GM23338 (cell line): Measurements from ENCODE around the gene IGSF21.

ENCODE experiments used
- EZH2 ChIP-seq: fragments of 200-600 bp; sonication (generic); IDR thresholded peaks from one replicate; pipeline ENCODE4 v1.8.0; 2017; ENCODE audit warnings: antibody characterized with exemption, mild to moderate bottlenecking, low read depth; ENCODE audit not compliant: unreplicated experiment
- EZH2phosphoT487 ChIP-seq: fragments of 200-600 bp; sonication (generic); IDR thresholded peaks from one replicate; pipeline ENCODE4 v1.8.1; 2018; ENCODE audit warnings: antibody characterized with exemption; ENCODE audit not compliant: unreplicated experiment
- JUNB ChIP-seq: IDR thresholded peaks from one replicate; pipeline ENCODE4 v1.6.1; 2016; ENCODE audit warnings: antibody characterized with exemption; ENCODE audit not compliant: unreplicated experiment
- POLR2AphosphoS5 ChIP-seq: IDR thresholded peaks from 2 replicates; pipeline ENCODE4 v1.6.1; 2016; ENCODE audit warnings: antibody characterized with exemption, low read depth
- TF ChIP-seq, protein P1 (sequence below), 2 experiments: fragments of 200-600 bp in 1 of 2; sonication (generic) in 1 of 2; conservative IDR thresholded peaks; 2 replicates each; pipeline versions ENCODE4 v1.5.1 to v1.6.1; 2016 to 2017; ENCODE audit warnings: antibody characterized with exemption in 2 of 2, low read depth in 2 of 2, mild to moderate bottlenecking in 2 of 2, moderate library complexity in 1 of 2
- TF ChIP-seq, protein P2 (sequence below): IDR thresholded peaks from one replicate; pipeline ENCODE4 v1.6.1; 2018; ENCODE audit warnings: antibody characterized with exemption; ENCODE audit not compliant: unreplicated experiment

DNA sequence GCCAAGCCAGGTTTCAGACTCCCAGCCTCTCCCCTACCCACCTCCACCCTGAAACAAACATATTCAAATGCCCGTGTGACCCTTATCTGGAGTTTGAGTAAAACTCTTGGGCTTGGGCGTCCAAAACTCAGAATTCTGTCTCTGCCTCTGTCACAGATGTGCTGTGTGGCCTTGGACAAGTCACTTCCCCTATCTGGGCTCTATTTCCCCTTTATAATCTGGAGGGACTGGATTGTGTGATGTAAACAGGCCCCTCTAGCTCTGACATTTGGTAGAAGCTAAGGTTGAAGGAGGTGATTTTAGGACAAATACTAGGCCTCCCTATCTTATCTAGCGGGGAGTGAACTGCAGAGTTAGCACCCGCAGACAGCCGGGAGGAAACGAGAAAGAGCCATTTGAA is 67.5 kb downstream of the IGSF21 start:
- TF ChIP-seq, protein P1, sequence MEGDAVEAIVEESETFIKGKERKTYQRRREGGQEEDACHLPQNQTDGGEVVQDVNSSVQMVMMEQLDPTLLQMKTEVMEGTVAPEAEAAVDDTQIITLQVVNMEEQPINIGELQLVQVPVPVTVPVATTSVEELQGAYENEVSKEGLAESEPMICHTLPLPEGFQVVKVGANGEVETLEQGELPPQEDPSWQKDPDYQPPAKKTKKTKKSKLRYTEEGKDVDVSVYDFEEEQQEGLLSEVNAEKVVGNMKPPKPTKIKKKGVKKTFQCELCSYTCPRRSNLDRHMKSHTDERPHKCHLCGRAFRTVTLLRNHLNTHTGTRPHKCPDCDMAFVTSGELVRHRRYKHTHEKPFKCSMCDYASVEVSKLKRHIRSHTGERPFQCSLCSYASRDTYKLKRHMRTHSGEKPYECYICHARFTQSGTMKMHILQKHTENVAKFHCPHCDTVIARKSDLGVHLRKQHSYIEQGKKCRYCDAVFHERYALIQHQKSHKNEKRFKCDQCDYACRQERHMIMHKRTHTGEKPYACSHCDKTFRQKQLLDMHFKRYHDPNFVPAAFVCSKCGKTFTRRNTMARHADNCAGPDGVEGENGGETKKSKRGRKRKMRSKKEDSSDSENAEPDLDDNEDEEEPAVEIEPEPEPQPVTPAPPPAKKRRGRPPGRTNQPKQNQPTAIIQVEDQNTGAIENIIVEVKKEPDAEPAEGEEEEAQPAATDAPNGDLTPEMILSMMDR (conservative IDR thresholded peaks at IDR 0.05; ENCODE audit: low read depth in 2 of 2) = no peak
- TF ChIP-seq EZH2phosphoT487 (no peak), POLR2AphosphoS5 (no peak), EZH2 (no peak), JUNB (no peak)
- TF ChIP-seq, protein P2, sequence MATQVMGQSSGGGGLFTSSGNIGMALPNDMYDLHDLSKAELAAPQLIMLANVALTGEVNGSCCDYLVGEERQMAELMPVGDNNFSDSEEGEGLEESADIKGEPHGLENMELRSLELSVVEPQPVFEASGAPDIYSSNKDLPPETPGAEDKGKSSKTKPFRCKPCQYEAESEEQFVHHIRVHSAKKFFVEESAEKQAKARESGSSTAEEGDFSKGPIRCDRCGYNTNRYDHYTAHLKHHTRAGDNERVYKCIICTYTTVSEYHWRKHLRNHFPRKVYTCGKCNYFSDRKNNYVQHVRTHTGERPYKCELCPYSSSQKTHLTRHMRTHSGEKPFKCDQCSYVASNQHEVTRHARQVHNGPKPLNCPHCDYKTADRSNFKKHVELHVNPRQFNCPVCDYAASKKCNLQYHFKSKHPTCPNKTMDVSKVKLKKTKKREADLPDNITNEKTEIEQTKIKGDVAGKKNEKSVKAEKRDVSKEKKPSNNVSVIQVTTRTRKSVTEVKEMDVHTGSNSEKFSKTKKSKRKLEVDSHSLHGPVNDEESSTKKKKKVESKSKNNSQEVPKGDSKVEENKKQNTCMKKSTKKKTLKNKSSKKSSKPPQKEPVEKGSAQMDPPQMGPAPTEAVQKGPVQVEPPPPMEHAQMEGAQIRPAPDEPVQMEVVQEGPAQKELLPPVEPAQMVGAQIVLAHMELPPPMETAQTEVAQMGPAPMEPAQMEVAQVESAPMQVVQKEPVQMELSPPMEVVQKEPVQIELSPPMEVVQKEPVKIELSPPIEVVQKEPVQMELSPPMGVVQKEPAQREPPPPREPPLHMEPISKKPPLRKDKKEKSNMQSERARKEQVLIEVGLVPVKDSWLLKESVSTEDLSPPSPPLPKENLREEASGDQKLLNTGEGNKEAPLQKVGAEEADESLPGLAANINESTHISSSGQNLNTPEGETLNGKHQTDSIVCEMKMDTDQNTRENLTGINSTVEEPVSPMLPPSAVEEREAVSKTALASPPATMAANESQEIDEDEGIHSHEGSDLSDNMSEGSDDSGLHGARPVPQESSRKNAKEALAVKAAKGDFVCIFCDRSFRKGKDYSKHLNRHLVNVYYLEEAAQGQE = no peak
